ENCODE measurements around the gene OR6C65. TPM values are rescaled to one million over a fixed set of nuclear protein-coding genes. Genes with fewer than 3 reads are reported as not detected.
"Not testable (repeated sequence)": the region's sequence is repeated elsewhere in the genome, so short reads cannot be mapped to it uniquely, and the experiment has no call there.

Gene OR6C65
- not detected for polyA plus RNA-seq (ENCODE audit: insufficient read depth in 1 of 5, insufficient read length in 5 of 5, low replicate concordance in 1 of 5)
- long read RNA-seq, donor 1: 0 reads
- long read RNA-seq, donor 2: 0 reads
- long read RNA-seq, donor 3: 0 reads
- long read RNA-seq, donor 4: 0 reads
- long read RNA-seq, donor 5: 0 reads
- long read RNA-seq, donor 6, partial matches to known transcripts: 0 of 1 reads
- long read RNA-seq, donor 6, other reads (novel, unspliced or antisense): 0 of 1 reads
- long read RNA-seq, donor 7: 0 reads
- long read RNA-seq, donor 8: 0 reads

GRCh38 chr12:55400229-55400628 is at the start of gene OR6C65:
TSS of gene OR6C65 (plus strand) at chr12:55400529. CDS start at chr12:55400529, 0 bp downstream.
- no peak for DNase-seq

DNA sequence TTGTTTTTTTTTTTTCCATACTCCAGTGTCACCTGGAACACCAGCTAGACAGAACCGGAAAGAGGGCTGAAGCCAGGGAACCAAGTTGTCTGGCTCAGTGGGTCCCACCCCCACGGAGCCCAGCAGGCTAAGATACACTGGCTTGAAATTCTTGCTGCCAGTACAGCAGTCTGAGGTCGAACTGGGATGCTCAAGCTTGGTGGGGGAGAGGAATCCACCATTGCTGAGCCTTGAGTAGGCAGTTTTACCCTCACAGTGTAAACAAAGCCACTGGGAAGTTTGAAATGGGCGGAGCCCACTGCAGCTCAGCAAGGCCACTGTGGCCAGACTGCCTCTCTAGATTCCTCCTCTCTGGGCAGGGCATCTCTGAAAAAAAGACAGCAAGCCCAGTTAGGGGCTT is 45.0 kb upstream of the OR6C65 start:
- not testable (repeated sequence) for DNase-seq

DNA sequence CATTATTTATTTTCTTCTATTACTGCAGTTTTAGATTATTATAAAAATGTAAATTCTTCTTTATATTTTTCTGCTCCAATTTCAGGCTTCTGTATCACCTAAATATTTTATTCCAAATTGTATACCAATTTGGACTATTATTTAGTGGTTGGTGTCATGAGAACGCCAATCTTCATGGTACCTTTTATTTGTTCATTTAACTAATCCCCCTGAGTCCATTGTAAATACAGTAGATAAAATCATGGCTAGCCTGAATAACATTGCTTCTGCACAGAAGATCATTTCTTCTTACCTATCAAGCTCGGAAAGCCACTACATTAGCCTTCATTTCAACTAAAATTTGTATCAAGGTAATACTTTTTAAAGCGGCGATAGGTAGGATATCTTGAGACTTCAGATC is 37.7 kb upstream of the OR6C65 start, which contains the start of gene OR6C75:
OR6C75 (plus strand) TSS at position 301 of the 400 bp plus-strand sequence. CDS start 2,136 bp downstream, outside the sequence.
- DNase-seq: no peak

DNA sequence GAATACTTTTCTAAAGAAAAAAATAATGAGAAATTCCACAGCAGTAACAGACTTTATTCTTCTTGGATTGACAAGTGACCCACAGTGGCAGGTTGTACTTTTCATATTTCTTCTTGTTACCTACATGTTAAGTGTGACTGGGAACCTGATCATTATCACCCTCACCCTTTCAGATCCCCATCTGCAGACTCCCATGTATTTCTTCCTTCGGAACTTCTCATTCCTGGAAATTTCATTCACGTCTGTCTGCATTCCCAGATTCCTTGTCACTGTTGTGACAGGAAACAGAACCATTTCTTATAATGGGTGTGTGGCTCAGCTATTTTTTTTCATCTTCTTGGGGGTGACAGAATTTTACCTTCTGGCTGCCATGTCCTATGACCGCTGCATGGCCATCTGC is 35.2 kb upstream of the OR6C65 start:
- DNase-seq: no peak

DNA sequence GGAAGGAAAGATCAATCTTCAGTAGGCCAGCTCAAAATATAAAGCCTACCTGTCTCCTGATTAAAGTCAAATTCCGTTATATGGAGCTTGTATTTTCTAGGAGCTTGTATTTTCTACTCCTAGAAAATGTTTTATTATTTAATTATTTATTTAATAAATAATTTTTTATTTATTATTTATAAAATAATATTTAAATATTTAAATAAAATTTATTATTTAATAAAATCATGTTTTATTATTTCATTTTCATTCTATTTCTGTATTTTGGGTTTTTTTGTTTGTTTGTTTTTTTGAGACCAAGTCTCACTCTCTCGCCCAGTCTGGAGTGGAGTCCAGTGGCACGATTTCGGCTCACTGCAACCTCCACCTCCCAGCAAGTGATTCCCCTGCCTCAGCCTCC is 27.8 kb upstream of the OR6C65 start:
- DNase-seq: no peak

GRCh38 chr12:55385891-55386290 is 14.4 kb upstream of the OR6C65 start:
- peak in 1 of 2 donors; percentile 0 for DNase-seq

DNA sequence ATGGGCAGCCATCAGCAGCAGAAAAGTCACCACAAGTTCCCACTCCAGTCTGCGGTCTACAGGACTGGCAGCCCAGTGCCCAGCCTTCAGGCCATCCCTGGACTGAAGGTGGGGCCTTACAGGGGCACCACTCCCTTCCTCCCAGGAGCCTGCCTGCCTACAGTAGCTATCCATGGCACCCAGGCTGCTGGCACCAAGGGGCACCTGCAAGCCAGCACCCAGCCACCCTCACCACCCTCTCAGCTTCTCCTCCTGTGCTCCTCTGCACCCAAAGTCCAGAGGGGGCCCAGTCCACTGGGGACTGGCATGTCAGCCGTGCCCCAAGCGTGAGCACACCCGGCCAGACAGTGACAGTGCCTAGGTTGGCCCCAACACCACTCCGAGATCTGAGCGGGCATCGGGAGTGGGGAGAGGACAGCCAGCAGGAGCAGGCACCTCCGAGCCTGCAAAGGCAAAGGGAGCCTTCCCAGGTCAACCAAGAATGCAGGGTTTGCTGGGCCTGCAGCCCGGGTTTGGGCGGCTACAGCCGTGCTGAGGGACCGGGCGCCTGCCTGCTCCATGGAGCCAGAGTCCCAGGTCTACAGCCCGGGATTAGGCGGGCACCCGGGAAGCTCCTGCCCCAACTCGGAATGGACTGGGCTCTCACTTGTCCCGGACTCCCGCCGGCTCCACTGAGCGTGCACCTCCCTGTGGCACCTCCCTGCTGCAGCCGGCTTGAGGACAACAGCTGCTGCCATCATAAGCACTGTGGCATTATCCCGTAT is 8.1 kb upstream of the OR6C65 start:
- DNase-seq: no peak

DNA sequence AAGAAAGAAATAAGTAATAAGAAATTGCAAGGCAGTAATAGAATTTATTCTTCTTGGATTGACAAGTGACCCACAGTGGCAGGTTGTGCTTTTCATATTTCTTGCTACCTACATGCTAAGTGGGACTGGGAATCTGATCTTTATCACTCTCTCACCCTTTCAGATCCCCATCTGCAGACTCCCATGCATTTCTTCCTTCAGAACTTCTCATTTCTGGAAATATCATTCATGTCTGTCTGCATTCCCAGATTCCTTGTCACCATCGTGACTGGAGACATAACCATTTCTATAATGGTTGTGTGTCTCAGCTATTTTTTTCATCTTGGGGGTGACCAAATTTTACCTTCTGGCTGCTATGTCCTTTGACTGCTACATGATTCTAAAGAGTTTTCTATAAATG is 4.0 kb upstream of the OR6C65 start:
- DNase-seq: no peak

- DNase-seq: no peak
Measured at GRCh38 chr12:55407866-55408265, 7.5 kb downstream of the OR6C65 start.

DNA sequence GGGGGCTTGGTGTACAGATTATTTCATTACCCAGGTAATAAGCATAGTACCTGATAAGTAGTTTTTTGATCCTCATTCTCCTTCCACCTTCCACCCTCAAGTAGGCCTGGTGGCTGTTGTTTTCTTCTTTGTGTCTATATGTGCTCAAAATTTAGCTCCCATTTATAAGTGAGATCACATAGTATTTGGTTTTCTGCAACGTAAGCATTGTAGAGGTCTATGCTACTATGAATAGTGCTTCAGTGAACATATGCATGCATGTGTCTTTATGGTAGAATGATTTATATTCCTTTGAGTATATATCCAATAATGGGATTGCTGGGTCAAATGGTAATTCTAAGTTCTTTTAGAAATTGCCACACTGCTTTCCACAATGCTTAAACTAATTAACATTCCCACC is 8.8 kb downstream of the OR6C65 start:
- DNase-seq: not testable (repeated sequence)

DNA sequence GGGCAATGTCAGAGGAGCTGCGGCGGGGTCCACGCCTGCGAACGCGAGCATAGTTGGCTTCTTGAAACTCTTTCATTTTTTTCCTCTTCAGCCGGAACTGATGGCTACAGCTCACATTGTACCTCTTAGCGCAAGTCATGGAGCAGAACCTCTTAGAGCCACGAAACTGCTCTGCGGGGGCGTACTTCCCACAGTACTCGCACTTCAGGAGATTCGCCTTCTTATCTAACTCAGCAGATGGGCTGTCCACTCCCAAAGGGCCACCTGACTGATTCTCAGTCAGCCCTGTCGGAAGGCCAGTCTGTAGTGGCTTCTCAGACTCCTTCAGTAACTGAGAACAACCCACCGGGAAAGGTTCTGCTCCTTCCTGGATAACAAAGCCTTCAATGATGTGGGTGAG is 11.8 kb downstream of the OR6C65 start:
- not testable (repeated sequence) for DNase-seq

GRCh38 chr12:55413498-55414388 is 13.4 kb downstream of the OR6C65 start:
- not testable (repeated sequence) for DNase-seq

GRCh38 chr12:55414396-55414823 is 14.1 kb downstream of the OR6C65 start:
- DNase-seq: not testable (repeated sequence)

GRCh38 chr12:55414889-55415288 is 14.6 kb downstream of the OR6C65 start:
- not testable (repeated sequence) for DNase-seq

- DNase-seq: no peak
Measured at GRCh38 chr12:55416961-55417360, 16.6 kb downstream of the OR6C65 start.

DNA sequence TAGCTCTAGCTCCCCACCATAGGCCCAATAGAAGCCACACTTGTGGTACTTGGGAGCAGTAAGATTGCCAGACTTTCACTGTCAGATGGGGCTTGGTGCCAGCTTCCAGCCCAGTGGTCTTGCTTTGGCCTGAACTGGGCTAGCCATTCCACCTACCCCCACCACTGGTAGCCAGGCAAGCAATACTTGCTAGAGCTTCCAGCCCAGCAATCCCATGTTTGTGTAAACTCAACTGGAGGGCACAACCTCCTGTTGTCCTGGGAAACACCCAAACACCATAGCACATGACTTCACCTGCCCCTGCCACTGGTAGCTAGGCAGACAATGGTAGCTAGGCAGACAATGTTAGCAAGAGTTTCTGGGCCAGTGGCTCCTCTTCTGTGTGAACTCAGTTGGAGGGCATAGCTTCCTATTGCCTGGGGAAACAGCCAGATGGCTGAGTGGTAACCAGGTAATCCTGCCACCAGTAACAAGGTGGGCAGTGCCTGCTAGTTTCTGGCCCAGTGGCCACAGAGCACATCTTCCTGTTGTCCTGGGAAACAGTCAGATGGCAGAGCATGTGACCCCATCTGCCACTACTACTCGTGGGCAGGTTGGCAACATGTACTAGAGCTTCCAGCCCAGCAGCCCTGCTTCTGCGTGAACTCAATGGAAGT is 20.1 kb downstream of the OR6C65 start:
- DNase-seq: no peak

DNA sequence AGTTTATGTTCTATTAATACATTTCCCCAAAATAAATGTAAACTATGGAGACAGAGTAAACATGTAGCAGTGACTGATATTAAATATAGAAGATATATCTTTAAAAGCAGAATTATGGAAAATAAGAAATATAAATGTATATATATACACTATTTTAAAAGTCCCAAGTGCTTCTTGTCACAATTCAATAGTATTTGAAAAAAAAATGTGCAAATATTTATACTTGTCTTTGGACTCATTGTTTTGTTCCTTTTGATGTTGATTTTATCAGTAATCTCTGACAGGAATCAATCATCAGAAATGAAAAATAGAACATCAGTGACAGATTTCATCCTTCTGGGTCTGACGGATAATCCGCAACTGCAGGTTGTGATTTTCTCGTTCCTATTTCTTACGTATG is 25.6 kb downstream of the OR6C65 start, which contains the start of gene OR6C76:
OR6C76 (plus strand) TSS at position 301 of the 400 bp plus-strand sequence; CDS start at position 301, 0 bp downstream.
- DNase-seq: no peak

DNA sequence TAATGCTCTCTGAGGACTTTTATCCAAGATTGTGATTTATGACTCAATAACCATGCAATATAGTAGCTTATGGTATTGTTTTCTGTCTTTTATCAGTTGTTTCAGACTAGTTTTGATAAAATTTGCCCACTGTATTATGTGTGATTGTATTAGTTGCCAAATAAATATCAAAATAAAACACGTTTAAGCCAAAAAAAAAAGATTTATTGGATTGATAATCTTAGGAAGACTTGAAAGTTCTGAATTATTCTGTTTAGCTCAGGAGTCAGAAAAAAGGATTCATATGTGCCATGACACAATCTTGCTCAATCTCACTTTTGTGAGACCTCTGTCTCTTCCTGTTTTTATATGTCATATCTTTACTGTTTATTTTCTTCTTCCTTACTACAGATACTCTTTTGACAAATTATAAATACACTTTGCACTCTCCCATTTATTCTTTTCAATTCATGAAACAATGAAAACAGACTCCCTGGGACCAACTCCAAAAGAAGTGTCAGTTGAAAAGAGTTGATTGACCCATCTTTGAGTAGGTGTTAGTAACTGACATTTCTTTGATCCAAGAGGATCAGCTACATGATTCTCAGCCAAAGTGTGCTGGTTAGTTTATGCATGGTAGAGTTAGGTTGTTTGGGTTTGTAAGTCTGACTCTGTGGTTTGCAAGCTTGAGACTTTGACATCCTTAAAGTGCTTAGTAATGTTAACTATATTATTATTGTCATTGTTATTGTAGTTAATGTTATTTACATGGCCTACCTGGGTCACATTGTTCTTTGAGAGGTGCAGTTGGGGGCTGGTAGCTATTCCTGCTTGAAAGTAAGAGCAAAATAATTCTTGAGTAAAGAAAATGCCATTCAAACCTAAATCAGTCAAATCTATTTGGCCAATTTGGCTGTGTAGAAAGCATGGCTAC is 28.3 kb downstream of the OR6C65 start:
- DNase-seq: peak; percentile 67 to 71

DNA sequence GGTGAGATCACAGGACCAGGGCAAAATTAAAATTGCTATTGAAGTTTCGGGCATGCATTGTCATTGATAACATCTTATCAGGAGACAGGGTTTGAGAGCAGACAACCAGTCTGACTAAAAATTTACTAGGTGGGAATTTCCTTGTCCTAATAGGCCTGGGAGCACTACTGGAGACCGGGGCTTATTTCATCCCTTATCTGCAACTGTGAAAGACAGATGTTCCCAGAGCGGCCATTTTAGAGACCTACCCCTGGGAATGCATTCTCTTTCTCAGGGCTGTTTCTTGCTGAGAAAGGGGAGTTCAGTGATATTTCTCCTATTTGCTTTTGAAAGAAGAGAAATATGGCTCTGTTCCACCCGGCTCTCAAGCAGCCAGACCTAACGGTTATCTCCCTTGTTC is 40.9 kb downstream of the OR6C65 start:
- not testable (repeated sequence) for DNase-seq

DNA sequence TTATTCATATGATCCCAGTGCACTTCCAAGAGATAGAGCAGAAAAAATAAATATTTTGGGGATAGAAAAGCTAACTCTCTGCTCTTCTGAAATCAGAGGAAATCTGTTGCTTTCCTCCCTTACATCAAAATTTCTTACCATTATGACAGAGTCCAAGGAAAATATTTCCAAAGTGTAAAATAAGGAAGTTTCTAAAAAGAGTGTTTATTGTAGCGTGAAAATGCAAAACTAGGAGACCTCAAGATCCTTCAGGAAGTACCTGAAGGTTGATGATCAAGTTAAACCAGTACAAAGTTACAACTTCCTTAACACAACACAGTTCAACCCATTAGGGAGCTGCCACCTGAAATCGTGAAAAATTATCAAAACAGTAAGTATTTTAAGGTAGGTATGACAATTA is 43.4 kb downstream of the OR6C65 start, which contains the start of gene OR6C2:
OR6C2 (plus strand) TSS at position 301 of the 400 bp plus-strand sequence. CDS start 8,138 bp downstream, outside the sequence.
- DNase-seq: no peak

Data from right lung (tissue), 10 donors.